IPS DF 4.7 (cell line): ENCODE results near the gene HJV.
"Not testable (repeated sequence)": the region's sequence is repeated elsewhere in the genome, so short reads cannot be mapped to it uniquely, and the experiment has no call there.

Experiments
- DNase-seq: peaks from one replicate; pipeline ENCODE4 v3.0.0-alpha.2; 2013; ENCODE audit warnings: low spot score; ENCODE audit errors: extremely low read depth

Gene HJV, protein sequence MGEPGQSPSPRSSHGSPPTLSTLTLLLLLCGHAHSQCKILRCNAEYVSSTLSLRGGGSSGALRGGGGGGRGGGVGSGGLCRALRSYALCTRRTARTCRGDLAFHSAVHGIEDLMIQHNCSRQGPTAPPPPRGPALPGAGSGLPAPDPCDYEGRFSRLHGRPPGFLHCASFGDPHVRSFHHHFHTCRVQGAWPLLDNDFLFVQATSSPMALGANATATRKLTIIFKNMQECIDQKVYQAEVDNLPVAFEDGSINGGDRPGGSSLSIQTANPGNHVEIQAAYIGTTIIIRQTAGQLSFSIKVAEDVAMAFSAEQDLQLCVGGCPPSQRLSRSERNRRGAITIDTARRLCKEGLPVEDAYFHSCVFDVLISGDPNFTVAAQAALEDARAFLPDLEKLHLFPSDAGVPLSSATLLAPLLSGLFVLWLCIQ

DNA sequence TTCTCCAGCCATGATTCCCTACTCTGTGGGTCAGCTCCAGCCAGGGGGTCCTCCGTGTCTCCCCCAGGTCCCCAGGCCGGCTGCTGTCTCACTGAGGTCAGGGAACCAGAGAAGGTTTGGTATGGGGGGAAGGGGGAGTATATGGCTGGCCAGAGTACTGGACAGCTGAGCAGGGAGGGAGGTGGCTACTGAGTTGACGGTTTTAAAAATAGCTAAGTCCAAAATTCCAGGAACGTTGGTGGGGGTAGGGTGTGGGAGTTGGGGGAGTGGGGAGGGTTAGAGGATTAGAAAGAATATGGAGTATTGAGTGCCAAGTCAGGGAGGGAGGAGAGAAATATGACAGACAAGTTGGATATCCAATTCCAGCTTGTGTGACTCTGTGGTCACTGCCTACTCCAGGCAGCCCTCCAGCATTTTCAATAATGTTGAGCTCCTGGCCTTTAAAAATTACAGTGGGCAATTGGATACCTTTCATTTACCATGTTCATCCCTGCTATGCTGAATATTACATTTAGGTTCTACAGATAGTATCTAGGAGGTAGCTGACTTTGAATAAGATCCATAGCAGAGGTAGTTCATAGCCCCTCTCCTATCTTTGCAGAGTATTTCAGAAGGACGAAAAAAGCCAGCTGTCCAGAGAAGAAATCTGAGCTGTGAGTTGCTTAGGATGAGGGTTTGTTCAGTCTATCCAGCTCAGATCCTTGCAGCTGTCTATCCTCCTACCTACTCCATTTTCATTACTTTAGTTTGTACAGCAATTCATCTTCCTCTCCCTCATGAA lies at the start of gene HJV:
HJV (minus strand) TSS at position 114 of the 781 bp plus-strand sequence. CDS start 1,504 bp downstream, outside the sequence.
- DNase-seq, result no peak

DNA sequence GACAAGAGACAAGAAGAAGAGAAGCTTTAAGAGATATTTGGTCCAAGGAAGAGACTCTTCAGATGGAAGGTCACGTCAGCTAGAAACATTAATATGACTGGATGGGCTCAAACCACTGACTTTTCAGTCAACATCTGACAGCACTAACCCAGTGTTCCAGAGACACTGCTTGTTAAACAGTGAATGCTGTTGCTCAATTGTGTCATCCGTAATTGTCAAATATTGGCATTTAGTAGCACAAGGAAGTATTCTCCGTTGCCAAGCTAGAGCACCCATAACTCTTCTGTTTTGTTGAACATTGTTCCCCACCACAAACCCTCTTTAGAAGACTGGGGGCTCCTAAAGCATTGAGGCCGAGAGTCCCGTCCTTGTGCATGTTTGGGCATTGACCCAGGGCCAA lies 37.6 kb upstream of the HJV start:
- not testable (repeated sequence) for DNase-seq

DNA sequence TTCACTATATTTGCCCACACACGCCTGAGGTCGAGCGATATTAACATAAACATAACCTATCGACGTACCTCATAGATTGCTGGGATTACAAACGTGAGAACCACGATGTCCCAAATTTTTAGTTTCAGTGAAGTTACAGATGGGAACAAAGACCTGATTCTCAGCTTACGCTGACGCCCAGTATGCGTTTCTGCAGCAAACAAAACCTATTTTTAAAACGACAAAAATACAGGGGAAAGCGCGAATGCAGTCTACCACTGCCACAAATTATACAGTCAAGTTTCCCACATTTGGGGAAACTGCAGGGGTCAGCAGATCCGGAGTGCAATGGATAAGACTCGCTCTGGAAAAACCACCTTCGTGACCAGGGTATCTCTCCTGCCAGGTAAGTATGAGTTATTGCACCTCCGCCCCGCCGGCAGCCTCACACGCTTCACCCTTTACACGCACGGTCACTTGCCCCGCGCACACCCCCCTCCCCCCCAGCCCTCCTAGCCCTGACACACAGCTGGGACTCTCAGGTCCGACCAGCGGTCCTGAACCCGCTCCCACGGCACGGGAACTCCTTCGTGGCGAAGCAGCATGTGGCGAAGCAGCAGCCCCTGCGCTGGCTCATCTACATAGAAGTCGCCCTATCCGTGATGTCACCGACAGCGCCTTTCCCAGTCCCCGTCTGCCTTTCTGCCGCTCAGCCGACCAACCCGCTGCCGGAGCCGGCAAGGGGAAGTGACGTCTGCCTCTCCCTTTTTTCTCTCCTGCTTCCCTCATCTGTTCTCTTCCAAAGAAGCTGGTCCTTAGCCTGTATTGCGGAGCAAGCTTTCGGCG lies 30.5 kb upstream of the HJV start:
- DNase-seq, result peak; percentile 97

- DNase-seq, result no peak
These were observed 29.9 kb upstream of the HJV start for GRCh38 chr1:146051452-146051851.

DNA sequence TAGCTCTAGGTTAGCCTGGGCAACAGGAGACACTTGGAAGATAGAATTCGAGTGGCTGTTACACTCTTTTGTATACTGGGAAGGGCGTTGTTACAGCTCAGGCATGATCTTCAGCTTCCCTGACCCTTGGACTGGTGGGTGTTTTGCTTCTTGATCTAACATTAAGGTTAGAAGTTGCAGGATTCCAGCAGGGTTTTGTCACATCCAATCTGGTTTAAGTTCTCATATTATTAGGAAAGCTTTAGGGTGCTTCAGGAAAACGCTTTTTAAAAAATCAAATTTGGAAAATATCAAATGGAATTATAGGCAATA lies 29.1 kb upstream of the HJV start:
- not testable (repeated sequence) for DNase-seq

DNA sequence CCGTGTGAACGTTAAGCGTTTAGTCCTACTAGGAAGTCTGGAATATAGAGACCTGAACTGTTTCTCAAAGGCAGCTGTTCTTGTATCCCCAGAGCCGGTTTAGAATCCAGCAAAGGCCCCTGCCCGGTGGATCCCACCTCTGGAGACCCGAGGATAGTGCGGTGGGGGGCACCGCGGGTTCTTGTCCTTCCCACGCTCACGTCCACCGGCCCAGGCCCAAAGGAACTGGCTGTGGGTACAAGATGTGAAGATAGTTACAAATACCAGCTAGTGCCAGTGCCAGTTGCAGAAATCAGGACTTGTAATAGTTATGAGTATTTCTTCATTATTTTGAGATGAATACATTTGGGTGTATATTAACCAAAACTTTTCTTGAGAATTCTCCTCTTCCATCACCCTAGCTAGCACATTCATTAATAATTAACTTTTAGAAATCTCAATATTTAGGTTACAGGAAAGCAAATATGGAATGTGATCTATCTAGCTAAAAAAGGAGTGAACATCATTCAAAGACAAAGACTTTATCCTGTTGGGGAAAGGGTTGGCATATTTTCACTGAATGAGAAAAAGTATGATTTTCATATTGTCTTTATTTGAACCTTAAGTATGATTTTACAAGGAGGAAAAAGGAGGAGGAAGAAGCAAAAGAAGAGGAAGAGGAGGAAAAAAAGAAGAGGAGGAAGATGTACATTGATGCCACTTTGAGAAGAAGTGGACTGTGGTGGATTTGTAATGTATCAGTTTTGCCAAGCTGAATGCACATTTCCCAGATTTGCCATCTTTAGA lies 28.5 kb upstream of the HJV start:
- not testable (repeated sequence) for DNase-seq

- no peak for DNase-seq
These were observed 27.9 kb upstream of the HJV start for GRCh38 chr1:146049436-146049835.

GRCh38 chr1:146048514-146049115 lies 27.1 kb upstream of the HJV start:
- DNase-seq, result not testable (repeated sequence)

DNA sequence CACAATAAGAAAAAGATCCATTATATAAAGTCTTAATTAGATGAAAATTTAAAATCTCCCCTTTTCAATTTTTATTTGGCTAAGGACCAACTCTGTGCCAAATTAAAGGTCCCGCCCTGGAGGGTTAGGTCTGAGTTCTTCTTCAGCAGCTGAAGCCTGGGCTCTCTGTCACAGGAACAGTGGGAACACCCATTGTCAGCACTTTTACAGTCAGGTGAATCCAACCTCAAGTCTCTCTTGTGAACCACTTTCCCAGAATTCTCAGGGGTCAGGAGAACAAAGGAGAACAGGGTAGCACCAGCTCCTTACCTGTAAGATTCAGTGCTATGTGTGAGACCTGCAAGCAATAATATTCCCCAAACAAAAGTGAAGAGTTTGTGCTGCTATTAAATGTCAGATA lies 25.1 kb upstream of the HJV start:
- no peak for DNase-seq

DNA sequence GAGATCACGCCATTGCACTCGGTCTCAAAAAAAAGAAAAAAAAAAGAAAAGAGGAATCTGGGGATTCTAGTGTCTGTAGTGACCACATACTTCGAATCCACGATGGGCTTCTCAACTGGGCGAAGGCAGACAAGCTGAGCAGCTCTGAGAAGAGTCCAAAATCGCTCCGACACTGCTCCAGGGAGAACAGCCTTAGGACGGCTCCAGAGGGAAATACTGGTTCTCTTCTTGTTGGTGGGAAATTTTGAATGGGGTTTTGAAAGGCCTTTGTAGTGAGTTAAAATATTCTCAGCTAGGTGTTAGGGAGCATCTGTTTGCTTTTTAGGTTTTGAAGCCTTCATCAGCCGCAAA lies 18.3 kb upstream of the HJV start:
- DNase-seq, result no peak

GRCh38 chr1:146036965-146037646 lies 15.6 kb upstream of the HJV start:
- DNase-seq, result no peak

DNA sequence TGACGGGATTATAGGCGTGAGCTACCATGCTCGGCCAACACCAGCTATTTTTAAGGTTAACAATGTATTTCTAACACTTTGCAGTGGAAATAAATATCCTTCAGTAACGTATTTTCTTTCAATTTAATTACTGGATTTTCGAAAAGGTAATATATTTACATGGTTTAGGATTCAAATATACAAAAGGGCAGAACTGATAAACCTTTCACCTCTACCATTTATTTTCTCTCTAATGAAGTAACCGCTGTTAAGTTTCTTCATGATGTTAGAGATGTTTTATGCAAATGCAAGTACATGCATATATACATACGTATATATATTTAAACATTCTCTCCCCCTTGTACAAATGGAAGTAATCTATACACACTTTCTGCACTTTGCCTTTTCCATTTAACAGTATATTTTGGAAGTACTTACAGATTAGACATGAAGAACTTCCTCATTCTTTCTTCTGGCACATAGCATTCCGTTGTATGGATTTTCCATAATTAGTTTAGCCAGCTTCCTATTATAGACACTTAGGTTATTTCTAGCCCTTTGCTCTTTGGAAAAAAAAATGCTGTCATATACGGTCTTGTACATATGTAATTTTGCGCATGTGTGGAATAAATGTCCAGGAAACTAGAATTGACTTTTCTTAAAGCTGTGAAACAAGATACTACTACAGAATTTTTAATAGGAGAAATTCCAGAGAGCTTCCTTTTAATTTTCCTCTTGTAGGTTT lies 14.9 kb upstream of the HJV start:
- DNase-seq, result no peak

DNA sequence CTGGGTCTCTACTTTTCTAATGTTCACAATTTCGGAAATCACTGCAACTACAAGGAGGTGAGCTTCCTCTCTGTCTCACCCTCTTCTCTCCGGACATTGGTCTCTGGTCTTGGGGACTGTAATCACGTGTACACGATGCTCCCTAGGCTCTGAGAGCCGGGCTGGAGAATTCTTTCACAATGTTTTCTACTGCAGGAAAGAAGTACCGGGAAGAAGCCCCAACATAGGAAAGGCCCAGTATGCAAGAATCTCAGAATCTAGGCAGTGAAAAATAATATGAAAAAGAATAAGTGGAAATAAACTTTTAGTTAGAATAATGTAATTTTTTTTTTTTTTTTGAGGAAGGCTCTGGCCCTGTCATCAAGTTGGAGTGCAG lies 13.5 kb upstream of the HJV start:
- DNase-seq, result no peak

DNA sequence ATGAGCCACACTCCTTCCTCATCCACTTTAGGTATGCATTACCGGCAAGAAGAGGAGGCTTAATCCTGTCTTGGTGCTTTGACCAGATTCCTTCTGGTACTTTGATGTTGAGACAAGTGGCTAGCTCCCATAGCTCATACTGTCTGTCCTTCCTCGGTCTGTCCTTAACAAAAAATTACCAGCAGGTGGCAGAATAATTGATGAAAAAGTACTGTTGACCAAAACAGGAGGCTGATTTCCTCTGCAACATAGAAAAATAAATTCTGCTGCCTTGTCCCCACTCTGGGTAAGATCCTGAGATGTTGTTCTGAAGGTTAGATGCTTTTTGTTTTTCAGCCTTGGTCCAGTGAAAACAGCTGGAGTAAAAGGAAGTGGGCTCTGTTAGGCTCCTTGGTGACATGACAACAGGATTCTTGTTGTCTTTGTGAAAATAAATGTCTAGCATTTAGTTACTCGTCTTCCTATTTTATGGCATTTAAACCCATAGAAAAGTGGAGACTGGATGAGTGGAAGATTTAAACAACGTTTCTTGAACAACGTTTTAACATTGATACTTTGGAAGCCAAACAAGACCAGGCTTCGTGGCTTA lies 11.2 kb upstream of the HJV start:
- no peak for DNase-seq

GRCh38 chr1:146031476-146031875 lies 9.9 kb upstream of the HJV start:
- DNase-seq, result no peak

DNA sequence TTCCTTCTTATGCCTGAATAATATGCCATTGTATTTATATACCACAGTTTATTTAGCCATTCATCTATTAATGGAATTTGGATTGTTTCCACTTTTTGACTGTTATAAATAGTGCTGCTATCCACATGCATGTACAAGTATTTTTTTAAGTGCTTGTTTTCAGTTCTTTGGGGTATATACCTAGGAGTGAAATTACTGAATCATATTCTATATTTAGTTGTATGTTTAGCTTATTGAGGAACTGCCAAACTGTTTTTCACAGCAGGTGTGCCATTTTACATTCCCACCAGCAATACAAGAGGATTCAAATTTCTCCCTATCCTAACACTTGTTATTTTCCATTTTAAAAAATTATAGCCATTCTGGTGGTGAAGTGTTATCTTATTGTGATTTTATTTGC lies 7.6 kb upstream of the HJV start:
- no peak for DNase-seq

DNA sequence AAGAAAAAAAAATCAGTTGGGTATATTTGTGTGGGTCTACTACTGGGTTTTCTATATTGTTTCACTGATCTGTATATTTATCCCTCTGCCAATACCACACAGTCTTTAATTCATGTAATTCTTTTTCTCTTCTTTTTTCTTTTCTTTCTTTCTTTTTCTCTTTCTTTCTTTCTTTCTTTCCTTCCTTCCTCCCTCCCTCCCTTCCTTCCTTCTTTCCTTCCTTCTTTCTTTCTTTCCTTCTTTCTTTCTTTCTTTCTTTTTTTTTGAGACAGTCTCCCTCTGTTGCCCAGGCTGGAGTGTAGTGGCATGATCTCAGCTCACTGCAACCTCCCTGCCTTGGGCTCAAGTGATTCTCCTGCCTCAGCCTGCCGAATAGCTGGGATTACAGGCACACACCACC lies 5.1 kb upstream of the HJV start:
- DNase-seq, result not testable (repeated sequence)

- not testable (repeated sequence) for DNase-seq
These were observed 4.4 kb upstream of the HJV start for GRCh38 chr1:146025787-146026495.
